SK-N-SH (cell line): ENCODE measurements around the gene ARCN1. TPM values are rescaled to one million over a fixed set of nuclear protein-coding genes. Genes with fewer than 3 reads are reported as not detected.

Source experiments
- CTCF ChIA-PET: fragments of 300-600, 350-600 bp; formaldehyde crosslinking; extraction: SDS; loops from one replicate; lab custom pipeline; 2021; lab: Yijun Ruan, JAX
- POLR2A ChIA-PET: fragments of 350-600 bp; sonication (Branson Sonifier 250); formaldehyde crosslinking; extraction: SDS; loops from one replicate; lab custom pipeline; 2020; ENCODE audit warnings: antibody characterized with exemption, inconsistent platforms; lab: Yijun Ruan, JAX
- DNase-seq: peaks from one replicate; pipeline ENCODE4 v3.0.0; 2012
- H2AFZ ChIP-seq: fragments of 200-600 bp; sonication (generic); 2 replicates; pipeline ENCODE4 v1.8.1; 2016; ENCODE audit warnings: antibody characterized with exemption, mild to moderate bottlenecking, low read depth
- H3F3A ChIP-seq: fragments of 200-600 bp; sonication (generic); replicated peaks from 2 replicates; pipeline ENCODE3; 2016; ENCODE audit warnings: antibody characterized with exemption, mild to moderate bottlenecking; ENCODE audit not compliant: insufficient read depth
- H3K27ac ChIP-seq, 2 experiments: fragments of 200-500 bp in 1 of 2; fragments of 200-600 bp in 1 of 2; sonication (Bioruptor generic) in 1 of 2; sonication (generic), shearing (Covaris generic) in 1 of 2; 2 replicates each; pipeline versions ENCODE4 v1.5.1 to v1.6.1; 2014 to 2016; ENCODE audit warnings: low read depth in 2 of 2, inconsistent platforms in 1 of 2, low read length in 1 of 2, mild to moderate bottlenecking in 1 of 2, mixed read lengths in 1 of 2
- H3K27me3 ChIP-seq: fragments of 200-600 bp; sonication (generic), shearing (Covaris generic); 2 replicates; pipeline ENCODE4 v1.6.1; 2016; ENCODE audit warnings: mixed run types; ENCODE audit not compliant: insufficient read depth
- H3K36me3 ChIP-seq, 2 experiments: fragments of 200-500 bp in 1 of 2; fragments of 200-600 bp in 1 of 2; sonication (Bioruptor generic) in 1 of 2; sonication (generic) in 1 of 2; replicated peaks in 1 of 2; 2 replicates each; pipeline versions ENCODE3 to v1.5.1; 2014 to 2016; ENCODE audit warnings: low read length in 1 of 2, mild to moderate bottlenecking in 1 of 2; ENCODE audit not compliant: insufficient read depth in 2 of 2, control insufficient read depth in 1 of 2
- H3K4me1 ChIP-seq, 2 experiments: fragments of 200-500 bp in 1 of 2; fragments of 200-600 bp in 1 of 2; sonication (Bioruptor generic) in 1 of 2; sonication (generic), shearing (Covaris generic) in 1 of 2; 2 replicates each; pipeline versions ENCODE4 v1.5.1 to v1.6.1; 2014 to 2016; ENCODE audit warnings: low read depth in 1 of 2, low read length in 1 of 2, mixed run types in 1 of 2; ENCODE audit not compliant: insufficient read depth in 2 of 2, control insufficient read depth in 1 of 2
- H3K4me2 ChIP-seq: fragments of 200-600 bp; sonication (generic), shearing (Covaris generic); 2 replicates; pipeline ENCODE4 v1.6.1; 2017; ENCODE audit warnings: mixed run types
- H3K4me3 ChIP-seq, 2 experiments: fragments of 200-500 bp in 1 of 2; fragments of 200-600 bp in 1 of 2; sonication (Bioruptor generic) in 1 of 2; sonication (generic), shearing (Covaris generic) in 1 of 2; 2 replicates each; pipeline versions ENCODE4 v1.5.1 to v1.8.1; 2014 to 2016; ENCODE audit warnings: low read depth in 2 of 2, inconsistent platforms in 1 of 2, low read length in 1 of 2, mild to moderate bottlenecking in 1 of 2, mixed read lengths in 1 of 2, moderate library complexity in 1 of 2
- H3K79me2 ChIP-seq: fragments of 200-600 bp; sonication (generic); 2 replicates; pipeline ENCODE4 v1.8.1; 2017; ENCODE audit warnings: mild to moderate bottlenecking; ENCODE audit not compliant: insufficient read depth
- H3K9ac ChIP-seq: fragments of 200-600 bp; sonication (generic); 2 replicates; pipeline ENCODE4 v1.6.1; 2017; ENCODE audit warnings: mixed run types
- H3K9me2 ChIP-seq: fragments of 200-600 bp; sonication (generic); 2 replicates; pipeline ENCODE4 v1.6.1; 2017; ENCODE audit warnings: mixed run types
- H3K9me3 ChIP-seq: fragments of 200-600 bp; sonication (generic); 2 replicates; pipeline ENCODE4 v1.6.1; 2017; ENCODE audit warnings: mixed run types, mild to moderate bottlenecking, moderate library complexity
- H4K20me1 ChIP-seq: fragments of 200-600 bp; sonication (generic); 2 replicates; pipeline ENCODE4 v1.6.1; 2017; ENCODE audit warnings: mild to moderate bottlenecking, mixed run types; ENCODE audit not compliant: insufficient read depth
- ELF1 ChIP-seq: IDR thresholded peaks from 2 replicates; pipeline ENCODE4 v1.4.0; 2012
- EP300 ChIP-seq, 2 experiments: IDR thresholded peaks; 2 replicates each; pipeline versions ENCODE4 v1.4.0 to v1.6.1; 2012; ENCODE audit warnings: borderline replicate concordance in 1 of 2, low read depth in 1 of 2, low read length in 1 of 2
- FOSL2 ChIP-seq: IDR thresholded peaks from 2 replicates; pipeline ENCODE4 v1.4.0; 2012; ENCODE audit warnings: low read depth, mild to moderate bottlenecking, moderate library complexity, borderline replicate concordance
- FOXJ3 ChIP-seq: sonication (generic); formaldehyde crosslinking; IDR thresholded peaks from 2 replicates; pipeline ENCODE4 v1.5.1; 2020; ENCODE audit warnings: mild to moderate bottlenecking, missing genetic modification reagents
- FOXM1 ChIP-seq: IDR thresholded peaks from 2 replicates; pipeline ENCODE4 v1.4.0; 2012; ENCODE audit warnings: low read depth, mild to moderate bottlenecking
- MEF2A ChIP-seq: IDR thresholded peaks from 2 replicates; pipeline ENCODE4 v1.4.0; 2012; ENCODE audit warnings: low read depth, borderline replicate concordance
- MXI1 ChIP-seq: IDR thresholded peaks from 2 replicates; pipeline ENCODE4 v1.6.1; 2012; ENCODE audit warnings: mild to moderate bottlenecking, low read depth, low read length, improper control_type of control experiment
- NFIC ChIP-seq: IDR thresholded peaks from 2 replicates; pipeline ENCODE4 v1.4.0; 2012; ENCODE audit warnings: borderline replicate concordance
- REST ChIP-seq: IDR thresholded peaks from 2 replicates; pipeline ENCODE4 v1.6.1; 2012; ENCODE audit warnings: mild to moderate bottlenecking, low read depth, low read length, moderate library complexity
- SIN3A ChIP-seq: IDR thresholded peaks from 2 replicates; pipeline ENCODE4 v1.6.1; 2012; ENCODE audit warnings: low read depth, mild to moderate bottlenecking, low read length, moderate library complexity, borderline replicate concordance
- TAF1 ChIP-seq: IDR thresholded peaks from 2 replicates; pipeline ENCODE4 v1.6.1; 2012; ENCODE audit warnings: low read depth, mild to moderate bottlenecking, low read length, moderate library complexity, borderline replicate concordance
- YY1 ChIP-seq: IDR thresholded peaks from 2 replicates; pipeline ENCODE4 v1.4.0; 2012; ENCODE audit warnings: low read depth, mild to moderate bottlenecking
- WGBS: methylation state at CpG from one replicate; pipeline ENCODE4 v1.1.6; 2017; ENCODE audit warnings: low lambda C conversion rate; 5-methylcytosine and 5-hydroxymethylcytosine counted together
- polyA plus RNA-seq, 3 experiments: library from polyadenylated mRNA; depleted of rRNA; stranded (reverse); fragments of >200 nt; gene quantifications; 2 replicates each; pipeline ENCODE4 v1.2.3, GENCODE V29; 2012
- TF ChIP-seq, protein P1 (sequence below): IDR thresholded peaks from 2 replicates; pipeline ENCODE4; 2012

Gene ARCN1
- polyA plus RNA-seq, 1 of the 3 experiments (the other 2 are of a cell fraction): 128 TPM

GRCh38 chr11:118526688-118527087, 45.5 kb upstream of the ARCN1 start:
- no peaks in the 10 kb centered on the region; the same call in 1 of the 2 replicates for H3K79me2 ChIP-seq
- CTCF ChIA-PET: interaction anchor here (0.7 to 2.2 kb wide), 2 partner anchors 38 to 128 kb away, joined by 3 to 6 read pairs; no protein-coding TSS in a partner anchor
- 97% methylated on average over 2 of the region's 2 CpGs for WGBS
- H3K4me3 ChIP-seq: no peak overlapping the region
- no peak overlapping the region for H3K9ac ChIP-seq
- H3K27me3 ChIP-seq: no peaks in the 10 kb centered on the region
- no peak overlapping the region for H3K4me2 ChIP-seq
- peaks cover 4 to 11% of the 10 kb centered on the region in 2 experiments; a peak in 3 of 4 replicates for H3K4me1 ChIP-seq
- no peak for DNase-seq
- no peaks in the 10 kb centered on the region for H3K9me3 ChIP-seq
- no peak overlapping the region for H2AFZ ChIP-seq
- no peaks in the 10 kb centered on the region for H3K9me2 ChIP-seq
- H3F3A ChIP-seq: peaks cover 17% of the 10 kb centered on the region
- peaks cover 38 to 58% of the 10 kb centered on the region in 2 experiments for H3K36me3 ChIP-seq
- POLR2A ChIA-PET: no interaction called here
- TF ChIP-seq NFIC (no peak), ELF1 (no peak), MEF2A (no peak), FOXJ3 (no peak), YY1 (no peak), FOSL2 (no peak)
- TF ChIP-seq, protein P1, sequence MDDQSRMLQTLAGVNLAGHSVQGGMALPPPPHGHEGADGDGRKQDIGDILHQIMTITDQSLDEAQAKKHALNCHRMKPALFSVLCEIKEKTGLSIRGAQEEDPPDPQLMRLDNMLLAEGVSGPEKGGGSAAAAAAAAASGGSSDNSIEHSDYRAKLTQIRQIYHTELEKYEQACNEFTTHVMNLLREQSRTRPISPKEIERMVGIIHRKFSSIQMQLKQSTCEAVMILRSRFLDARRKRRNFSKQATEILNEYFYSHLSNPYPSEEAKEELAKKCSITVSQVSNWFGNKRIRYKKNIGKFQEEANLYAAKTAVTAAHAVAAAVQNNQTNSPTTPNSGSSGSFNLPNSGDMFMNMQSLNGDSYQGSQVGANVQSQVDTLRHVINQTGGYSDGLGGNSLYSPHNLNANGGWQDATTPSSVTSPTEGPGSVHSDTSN: no peak
- TF ChIP-seq, all 33 proteins: peak for 0
- Histone ChIP-seq H4K20me1 (no peaks in the 10 kb centered on the region), H3K27ac (no peak overlapping the region)

GRCh38 chr11:118527109-118527508, 45.1 kb upstream of the ARCN1 start, which contains the start of gene TTC36:
Gene TTC36 (plus strand): TSS chr11:118527474. CDS start chr11:118527495, 21 bp downstream.
- Histone ChIP-seq H3K27me3 (no peaks in the 10 kb centered on the region), H3K4me3 (no peak within 1 kb of the TSS), H3F3A (peaks cover 17% of the 10 kb centered on the region), H3K36me3 (peaks cover 34 to 53% of the 10 kb centered on the region in 2 experiments), H3K9me3 (no peaks in the 10 kb centered on the region), H3K79me2 (no peaks in the 10 kb centered on the region; the same call in 1 of the 2 replicates), H3K4me1 (peaks cover 4 to 15% of the 10 kb centered on the region in 2 experiments; a peak in 3 of 4 replicates), H3K9ac (no peak within 1 kb of the TSS), H4K20me1 (no peaks in the 10 kb centered on the region), H3K9me2 (no peaks in the 10 kb centered on the region)
- WGBS: 60% methylated on average over 3 of the region's 3 CpGs
- CTCF ChIA-PET: interaction anchor here (2.2 kb wide), 1 partner anchor 39 kb away, joined by 6 read pairs; no protein-coding TSS in a partner anchor
- no peak for DNase-seq
- TF ChIP-seq SIN3A: no peak
- TF ChIP-seq EP300 (IDR thresholded peaks at IDR 0.05; ENCODE audit: borderline replicate concordance in 1 of 2, low read depth in 1 of 2, low read length in 1 of 2): no peak
- no peak for TF ChIP-seq MXI1
- TF ChIP-seq TAF1: no peak
- TF ChIP-seq FOXJ3: no peak
- TF ChIP-seq FOXM1: no peak
- TF ChIP-seq NFIC: no peak
- TF ChIP-seq REST: no peak
- TF ChIP-seq, protein P1: no peak
- TF ChIP-seq YY1: no peak
- TF ChIP-seq, all 33 proteins: peak for 0
- Histone ChIP-seq H3K4me2 (no peak within 1 kb of the TSS), H2AFZ (no peak within 1 kb of the TSS), H3K27ac (no peak within 1 kb of the TSS)
- POLR2A ChIA-PET: no interaction called here
